ENCODE measurements around the gene RAD51B. TPM values are rescaled to one million over a fixed set of nuclear protein-coding genes. Genes with fewer than 3 reads are reported as not detected.

RAD51B gene
- total and polyA plus RNA-seq, 2 of the 13 experiments (the other 11 are each of a cell fraction or from before 2014, with no cell fraction given): 7.0 to 9.5 TPM

DNA sequence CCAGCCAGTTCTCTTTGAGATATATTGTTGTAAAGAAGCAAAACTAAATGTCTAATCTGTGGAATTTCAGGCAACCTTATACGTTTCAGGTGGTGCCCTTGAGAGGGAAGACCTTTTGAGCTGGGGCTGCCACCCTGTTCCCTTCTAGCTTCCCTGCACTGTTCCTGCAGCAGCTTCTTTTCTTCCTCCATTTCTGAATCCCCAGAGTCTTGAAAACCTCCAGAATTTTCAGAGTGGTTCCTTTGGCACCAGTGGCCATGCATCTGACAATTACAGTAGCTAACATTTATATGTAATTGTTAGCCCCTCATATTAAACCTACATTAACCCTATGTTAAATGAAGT, 702.0 kb downstream of the RAD51B start:
- CTCF ChIA-PET (ENCODE audit: low intra/inter-chr PET ratio, low total read pairs): no interaction called here
- Histone ChIP-seq H3K9ac (ENCODE audit: insufficient read depth, low read depth, low read length) (peak overlapping the region; percentile 64), H3K4me1 (ENCODE audit: insufficient read depth, low read length) (peaks cover 69% of the 10 kb centered on the region), H3K9me3 (ENCODE audit: low read length) (no peaks in the 10 kb centered on the region), H4K20me1 (ENCODE audit: insufficient read depth, low read length) (no peaks in the 10 kb centered on the region), H2AFZ (ENCODE audit: low read length) (no peak overlapping the region), H3K27ac (ENCODE audit: extremely low read length, insufficient read depth, low read length) (peak overlapping the region; percentile 84), H3K4me3 (replicated peaks in 1 of 3; ENCODE audit: insufficient read depth in 1 of 3, low read depth in 2 of 3, low read length in 3 of 3) (peak overlapping the region in 2 of 3 experiments; percentile 47 to 67; a peak in 3 of 6 replicates), H3K4me2 (ENCODE audit: low read depth, low read length) (peak overlapping the region; percentile 83), H3K27me3 (ENCODE audit: control insufficient read depth in 1 of 2, insufficient read depth in 2 of 2, low read length in 2 of 2) (no peaks in the 10 kb centered on the region), H3K79me2 (ENCODE audit: insufficient read depth, low read length) (no peaks in the 10 kb centered on the region), H3K36me3 (replicated peaks in 1 of 2; ENCODE audit: control insufficient read depth in 1 of 2, insufficient read depth in 2 of 2, low read length in 2 of 2) (no peaks in the 10 kb centered on the region)
- peak; percentile 70 for DNase-seq (ENCODE audit: low spot score)
- POLR2A ChIA-PET: interaction anchor here (0.7 to 2.0 kb wide), 11 partner anchors 12 to 274 kb away, joined by 3 to 10 read pairs (median 4); partner anchors contain the start of gene ZFP36L1
- BruUV-seq (replicated peaks): no TSS peak
- ATAC-seq: no peak; the same call in 2 of the 3 replicates
- in situ Hi-C loops (cut with HindIII; ENCODE audit: extremely low pct_ligation_motif_present, low pct_unique_long_range_greater_than_20kb): no loop called here
- intact Hi-C loops (cut with micrococcal nuclease; ENCODE audit: unreplicated experiment): loop anchor here (5.0 kb wide), 2 partner anchors 56 to 59 kb away; no protein-coding TSS in a partner anchor
- peak; percentile 72 for FAIRE-seq
- WGBS (ENCODE audit: low lambda C conversion rate): 0% methylated on average over 1 of the region's 1 CpG
- TF ChIP-seq ZNF460 (CRISPR knock-in tag; IDR thresholded peaks at IDR 0.05; ENCODE audit: borderline replicate concordance): no peak
- TF ChIP-seq HMG20A (CRISPR knock-in tag; IDR thresholded peaks at IDR 0.05; ENCODE audit: borderline replicate concordance): peak; percentile 36; the same call in 1 of the 2 replicates
- TF ChIP-seq ZNF562 (CRISPR knock-in tag; IDR thresholded peaks at IDR 0.05; ENCODE audit: borderline replicate concordance): no peak
- TF ChIP-seq SIX1 (CRISPR knock-in tag; IDR thresholded peaks at IDR 0.05; ENCODE audit: borderline replicate concordance): peak; percentile 30; the same call in 1 of the 2 replicates
- TF ChIP-seq, protein P1, sequence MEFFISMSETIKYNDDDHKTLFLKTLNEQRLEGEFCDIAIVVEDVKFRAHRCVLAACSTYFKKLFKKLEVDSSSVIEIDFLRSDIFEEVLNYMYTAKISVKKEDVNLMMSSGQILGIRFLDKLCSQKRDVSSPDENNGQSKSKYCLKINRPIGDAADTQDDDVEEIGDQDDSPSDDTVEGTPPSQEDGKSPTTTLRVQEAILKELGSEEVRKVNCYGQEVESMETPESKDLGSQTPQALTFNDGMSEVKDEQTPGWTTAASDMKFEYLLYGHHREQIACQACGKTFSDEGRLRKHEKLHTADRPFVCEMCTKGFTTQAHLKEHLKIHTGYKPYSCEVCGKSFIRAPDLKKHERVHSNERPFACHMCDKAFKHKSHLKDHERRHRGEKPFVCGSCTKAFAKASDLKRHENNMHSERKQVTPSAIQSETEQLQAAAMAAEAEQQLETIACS (CRISPR knock-in tag; IDR thresholded peaks at IDR 0.05): no peak
- TF ChIP-seq SOX5 (CRISPR knock-in tag; IDR thresholded peaks at IDR 0.05; ENCODE audit: borderline replicate concordance): 0 out of 2 replicates have a peak, but pooled peaks have one; percentile 33
- peak; percentile 28; the same call in 1 of the 2 replicates for TF ChIP-seq ZMYM4 (CRISPR knock-in tag; IDR thresholded peaks at IDR 0.05)
- no peak for TF ChIP-seq ATRX (CRISPR knock-in tag; IDR thresholded peaks at IDR 0.05; ENCODE audit: borderline replicate concordance)
- 0 out of 2 replicates have a peak, but pooled peaks have one; percentile 7 for TF ChIP-seq ZNF777 (CRISPR knock-in tag; IDR thresholded peaks at IDR 0.05)
- no peak for TF ChIP-seq HMG20B (CRISPR knock-in tag; conservative IDR thresholded peaks at IDR 0.05)
- no peak for TF ChIP-seq SRY (CRISPR knock-in tag; IDR thresholded peaks at IDR 0.05)
- TF ChIP-seq, protein P2, sequence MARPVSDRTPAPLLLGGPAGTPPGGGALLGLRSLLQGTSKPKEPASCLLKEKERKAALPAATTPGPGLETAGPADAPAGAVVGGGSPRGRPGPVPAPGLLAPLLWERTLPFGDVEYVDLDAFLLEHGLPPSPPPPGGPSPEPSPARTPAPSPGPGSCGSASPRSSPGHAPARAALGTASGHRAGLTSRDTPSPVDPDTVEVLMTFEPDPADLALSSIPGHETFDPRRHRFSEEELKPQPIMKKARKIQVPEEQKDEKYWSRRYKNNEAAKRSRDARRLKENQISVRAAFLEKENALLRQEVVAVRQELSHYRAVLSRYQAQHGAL (CRISPR knock-in tag; IDR thresholded peaks at IDR 0.05; ENCODE audit: not compliant biosample characterization): no peak
- no peak for TF ChIP-seq ASH2L (IDR thresholded peaks at IDR 0.05; ENCODE audit: insufficient read length, low read depth, low read length)
- no peak for TF ChIP-seq NR2F6 (IDR thresholded peaks at IDR 0.05)
- TF ChIP-seq NR2F6 (CRISPR knock-in tag; IDR thresholded peaks at IDR 0.05): peak; percentile 18; the same call in 1 of the 2 replicates
- TF ChIP-seq, protein P3, sequence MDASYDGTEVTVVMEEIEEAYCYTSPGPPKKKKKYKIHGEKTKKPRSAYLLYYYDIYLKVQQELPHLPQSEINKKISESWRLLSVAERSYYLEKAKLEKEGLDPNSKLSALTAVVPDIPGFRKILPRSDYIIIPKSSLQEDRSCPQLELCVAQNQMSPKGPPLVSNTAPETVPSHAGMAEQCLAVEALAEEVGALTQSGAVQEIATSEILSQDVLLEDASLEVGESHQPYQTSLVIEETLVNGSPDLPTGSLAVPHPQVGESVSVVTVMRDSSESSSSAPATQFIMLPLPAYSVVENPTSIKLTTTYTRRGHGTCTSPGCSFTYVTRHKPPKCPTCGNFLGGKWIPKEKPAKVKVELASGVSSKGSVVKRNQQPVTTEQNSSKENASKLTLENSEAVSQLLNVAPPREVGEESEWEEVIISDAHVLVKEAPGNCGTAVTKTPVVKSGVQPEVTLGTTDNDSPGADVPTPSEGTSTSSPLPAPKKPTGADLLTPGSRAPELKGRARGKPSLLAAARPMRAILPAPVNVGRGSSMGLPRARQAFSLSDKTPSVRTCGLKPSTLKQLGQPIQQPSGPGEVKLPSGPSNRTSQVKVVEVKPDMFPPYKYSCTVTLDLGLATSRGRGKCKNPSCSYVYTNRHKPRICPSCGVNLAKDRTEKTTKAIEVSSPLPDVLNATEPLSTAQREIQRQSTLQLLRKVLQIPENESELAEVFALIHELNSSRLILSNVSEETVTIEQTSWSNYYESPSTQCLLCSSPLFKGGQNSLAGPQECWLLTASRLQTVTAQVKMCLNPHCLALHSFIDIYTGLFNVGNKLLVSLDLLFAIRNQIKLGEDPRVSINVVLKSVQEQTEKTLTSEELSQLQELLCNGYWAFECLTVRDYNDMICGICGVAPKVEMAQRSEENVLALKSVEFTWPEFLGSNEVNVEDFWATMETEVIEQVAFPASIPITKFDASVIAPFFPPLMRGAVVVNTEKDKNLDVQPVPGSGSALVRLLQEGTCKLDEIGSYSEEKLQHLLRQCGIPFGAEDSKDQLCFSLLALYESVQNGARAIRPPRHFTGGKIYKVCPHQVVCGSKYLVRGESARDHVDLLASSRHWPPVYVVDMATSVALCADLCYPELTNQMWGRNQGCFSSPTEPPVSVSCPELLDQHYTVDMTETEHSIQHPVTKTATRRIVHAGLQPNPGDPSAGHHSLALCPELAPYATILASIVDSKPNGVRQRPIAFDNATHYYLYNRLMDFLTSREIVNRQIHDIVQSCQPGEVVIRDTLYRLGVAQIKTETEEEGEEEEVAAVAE (CRISPR knock-in tag; IDR thresholded peaks at IDR 0.05; ENCODE audit: borderline replicate concordance): 0 out of 2 replicates have a peak, but pooled peaks have one; percentile 0
- TF ChIP-seq, protein P4, sequence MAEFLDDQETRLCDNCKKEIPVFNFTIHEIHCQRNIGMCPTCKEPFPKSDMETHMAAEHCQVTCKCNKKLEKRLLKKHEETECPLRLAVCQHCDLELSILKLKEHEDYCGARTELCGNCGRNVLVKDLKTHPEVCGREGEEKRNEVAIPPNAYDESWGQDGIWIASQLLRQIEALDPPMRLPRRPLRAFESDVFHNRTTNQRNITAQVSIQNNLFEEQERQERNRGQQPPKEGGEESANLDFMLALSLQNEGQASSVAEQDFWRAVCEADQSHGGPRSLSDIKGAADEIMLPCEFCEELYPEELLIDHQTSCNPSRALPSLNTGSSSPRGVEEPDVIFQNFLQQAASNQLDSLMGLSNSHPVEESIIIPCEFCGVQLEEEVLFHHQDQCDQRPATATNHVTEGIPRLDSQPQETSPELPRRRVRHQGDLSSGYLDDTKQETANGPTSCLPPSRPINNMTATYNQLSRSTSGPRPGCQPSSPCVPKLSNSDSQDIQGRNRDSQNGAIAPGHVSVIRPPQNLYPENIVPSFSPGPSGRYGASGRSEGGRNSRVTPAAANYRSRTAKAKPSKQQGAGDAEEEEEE (CRISPR knock-in tag; IDR thresholded peaks at IDR 0.05; ENCODE audit: borderline replicate concordance): no peak
- TF ChIP-seq FOXC1 (CRISPR knock-in tag; IDR thresholded peaks at IDR 0.05; ENCODE audit: borderline replicate concordance): 0 out of 2 replicates have a peak, but pooled peaks have one; percentile 11

Measured in HepG2 (cell line).